ENCODE measurements around the gene VSIG1. TPM values are rescaled to one million over a fixed set of nuclear protein-coding genes. Genes with fewer than 3 reads are reported as not detected.

Gene VSIG1
- total and polyA plus RNA-seq, 7 experiments from 2014 or later, result 7.8 to 50.2 (median 20.3) TPM

DNA sequence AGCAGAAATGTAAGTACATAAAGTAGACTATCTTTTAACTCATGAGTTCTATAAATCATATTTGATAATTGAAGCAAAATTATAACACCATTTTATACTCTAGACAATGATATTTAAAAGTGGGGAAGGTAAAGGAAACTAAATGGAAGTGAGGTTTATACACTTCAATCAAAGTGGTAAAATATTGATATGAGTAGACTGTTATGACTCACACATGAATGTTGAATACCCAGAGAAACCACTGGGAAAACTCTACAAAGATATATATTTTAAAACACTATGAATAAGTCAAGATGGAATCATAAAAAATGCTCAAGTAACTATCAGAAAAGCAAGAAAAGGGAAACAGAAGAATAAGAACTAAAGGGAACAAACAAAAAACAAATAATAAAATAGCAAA is 8.4 kb downstream of the VSIG1 start:
- peak overlapping the region in 2 of 9 donors; percentile 43 to 67 for H3K27ac Mint-ChIP-seq
- H3K4me1 Mint-ChIP-seq, result peaks cover 0 to 25% (median 4%) of the 10 kb centered on the region in 7 donors
- no peak for DNase-seq
- ATAC-seq, result no peak
- peaks cover 0 to 19% (median 0%) of the 10 kb centered on the region in 5 donors for H3K27me3 Mint-ChIP-seq
- Histone ChIP-seq H3K36me3 (ENCODE audit: control insufficient read depth in 2 of 3, insufficient read depth in 3 of 3, low read length in 3 of 3) (no peaks in the 10 kb centered on the region), H3K27me3 (ENCODE audit: control insufficient read depth in 2 of 2, insufficient read depth in 2 of 2, low read length in 2 of 2) (no peaks in the 10 kb centered on the region), H3K9me3 (ENCODE audit: control insufficient read depth in 2 of 3, low read length in 3 of 3) (no peaks in the 10 kb centered on the region), H3K4me1 (ENCODE audit: control insufficient read depth in 2 of 2, insufficient read depth in 2 of 2, low read length in 2 of 2) (no peaks in the 10 kb centered on the region), H3K4me3 (ENCODE audit: low read length) (no peak overlapping the region), H3K27ac (ENCODE audit: low read depth, low read length) (no peak overlapping the region)
- ChIA-PET CTCF (no interaction called here), POLR2A (no interaction called here)
- no peak overlapping the region for H3K4me3 Mint-ChIP-seq
- intact Hi-C loops (cut with micrococcal nuclease), result no loop called here
- H3K9me3 Mint-ChIP-seq, result no peaks in the 10 kb centered on the region
- H3K36me3 Mint-ChIP-seq, result peaks cover 0 to 3% (median 0%) of the 10 kb centered on the region in 5 donors

DNA sequence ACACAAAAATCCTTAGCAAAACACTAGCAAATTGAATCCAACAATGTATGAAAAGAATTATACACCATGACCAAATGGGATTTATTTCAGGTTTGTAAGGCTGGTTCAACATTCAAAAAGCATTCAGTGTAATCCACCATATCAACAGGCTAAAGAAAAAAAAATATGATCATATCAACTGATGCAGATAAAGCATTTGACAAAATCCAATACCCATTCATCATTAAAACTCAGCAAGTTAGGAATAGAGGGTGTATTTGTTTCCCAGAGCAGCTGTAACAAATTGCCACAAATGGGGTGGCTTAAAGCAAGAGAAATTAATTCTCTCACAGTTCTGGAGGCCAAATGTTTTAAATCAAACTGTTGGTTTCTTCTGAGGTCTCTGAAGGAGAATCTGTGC is 10.7 kb downstream of the VSIG1 start:
- Histone ChIP-seq H3K4me3 (ENCODE audit: low read length) (no peak overlapping the region), H3K9me3 (ENCODE audit: control insufficient read depth in 2 of 3, low read length in 3 of 3) (no peaks in the 10 kb centered on the region), H3K4me1 (ENCODE audit: control insufficient read depth in 2 of 2, insufficient read depth in 2 of 2, low read length in 2 of 2) (no peaks in the 10 kb centered on the region), H3K27me3 (ENCODE audit: control insufficient read depth in 2 of 2, insufficient read depth in 2 of 2, low read length in 2 of 2) (no peaks in the 10 kb centered on the region), H3K36me3 (ENCODE audit: control insufficient read depth in 2 of 3, insufficient read depth in 3 of 3, low read length in 3 of 3) (peaks cover 0 to 20% (median 0%) of the 10 kb centered on the region in 3 experiments), H3K27ac (ENCODE audit: low read depth, low read length) (no peak overlapping the region)
- Mint-ChIP-seq H3K36me3 (peaks cover 0 to 15% (median 2%) of the 10 kb centered on the region in 5 donors), H3K4me3 (no peak overlapping the region), H3K27ac (peak overlapping the region in 4 of 9 donors; percentile 40 to 78 (median 58)), H3K9me3 (no peaks in the 10 kb centered on the region), H3K27me3 (peaks cover 0 to 21% (median 0%) of the 10 kb centered on the region in 5 donors), H3K4me1 (peaks cover 0 to 36% (median 6%) of the 10 kb centered on the region in 7 donors)
- DNase-seq (no peak), ATAC-seq (no peak)
- ChIA-PET CTCF (no interaction called here), POLR2A (interaction anchor here (0.5 kb wide), 1 partner anchor 65 kb away, joined by 3 read pairs; no protein-coding TSS in a partner anchor)
- intact Hi-C loops (cut with micrococcal nuclease), result no loop called here

DNA sequence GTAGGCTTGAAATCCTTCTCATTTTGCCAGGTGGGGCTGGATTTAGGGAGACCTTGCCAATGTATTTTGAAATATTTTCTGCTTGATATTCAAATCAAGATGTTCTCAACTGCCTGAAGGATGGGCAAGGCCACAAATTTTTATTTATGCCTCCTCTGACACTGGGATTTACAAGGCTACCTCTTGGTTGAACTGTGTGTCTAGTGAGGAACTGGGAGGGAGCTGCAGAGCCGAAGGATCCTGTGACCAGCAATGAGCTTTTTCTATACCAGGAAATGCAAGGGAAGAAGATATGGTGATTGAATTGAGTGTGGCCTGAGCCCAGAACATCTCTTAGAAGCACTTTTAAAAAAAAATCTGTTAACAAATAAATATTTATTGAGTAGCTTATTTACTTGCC is 14.9 kb downstream of the VSIG1 start:
- Histone ChIP-seq H3K4me3 (ENCODE audit: low read length) (no peak overlapping the region), H3K9me3 (ENCODE audit: control insufficient read depth in 2 of 3, low read length in 3 of 3) (no peaks in the 10 kb centered on the region), H3K36me3 (ENCODE audit: control insufficient read depth in 2 of 3, insufficient read depth in 3 of 3, low read length in 3 of 3) (peaks cover 0 to 41% (median 0%) of the 10 kb centered on the region in 3 experiments), H3K27ac (ENCODE audit: low read depth, low read length) (no peak overlapping the region), H3K27me3 (ENCODE audit: control insufficient read depth in 2 of 2, insufficient read depth in 2 of 2, low read length in 2 of 2) (no peaks in the 10 kb centered on the region), H3K4me1 (ENCODE audit: control insufficient read depth in 2 of 2, insufficient read depth in 2 of 2, low read length in 2 of 2) (no peaks in the 10 kb centered on the region)
- CTCF ChIA-PET, result interaction anchor here (0.9 kb wide), 1 partner anchor 26 kb away, joined by 3 read pairs; no protein-coding TSS in a partner anchor
- POLR2A ChIA-PET, result interaction anchor here (1.0 kb wide), 1 partner anchor 37 kb away, joined by 3 read pairs; no protein-coding TSS in a partner anchor
- H3K36me3 Mint-ChIP-seq, result peaks cover 0 to 14% (median 2%) of the 10 kb centered on the region in 5 donors
- H3K27me3 Mint-ChIP-seq, result peaks cover 0 to 16% (median 0%) of the 10 kb centered on the region in 5 donors
- intact Hi-C loops (cut with micrococcal nuclease), result no loop called here
- ATAC-seq (no peak), DNase-seq (no peak)
- no peak overlapping the region for H3K27ac Mint-ChIP-seq
- H3K9me3 Mint-ChIP-seq, result no peaks in the 10 kb centered on the region
- H3K4me3 Mint-ChIP-seq, result no peak overlapping the region
- H3K4me1 Mint-ChIP-seq, result peaks cover 0 to 16% (median 6%) of the 10 kb centered on the region in 7 donors

DNA sequence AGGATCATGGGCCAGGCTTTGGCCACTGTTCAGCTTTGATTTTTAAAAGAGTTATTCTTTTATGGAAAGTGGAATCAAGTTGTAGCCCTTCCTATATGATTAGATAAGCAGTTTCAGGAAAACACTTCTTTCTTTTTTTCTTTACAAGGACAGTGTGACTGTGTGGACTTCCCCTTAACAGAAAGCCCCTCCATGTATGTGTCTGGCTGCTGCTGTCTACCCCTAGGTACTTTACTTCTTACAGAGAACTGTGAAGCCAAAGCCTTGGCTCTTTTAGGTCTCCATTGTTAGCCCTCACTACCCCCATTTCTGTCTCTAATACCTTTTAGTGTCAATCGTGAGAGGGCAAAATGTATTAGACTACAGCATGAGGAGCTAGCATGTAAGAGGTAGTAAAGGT is 19.1 kb downstream of the VSIG1 start:
- H3K36me3 ChIP-seq (ENCODE audit: control insufficient read depth in 2 of 3, insufficient read depth in 3 of 3, low read length in 3 of 3), result peaks cover 0 to 46% (median 3%) of the 10 kb centered on the region in 3 experiments
- no peak for DNase-seq
- Mint-ChIP-seq H3K4me3 (no peak overlapping the region), H3K27me3 (no peaks in the 10 kb centered on the region), H3K9me3 (no peaks in the 10 kb centered on the region), H3K36me3 (peaks cover 0 to 13% (median 0%) of the 10 kb centered on the region in 5 donors), H3K4me1 (peaks cover 0 to 8% (median 2%) of the 10 kb centered on the region in 7 donors), H3K27ac (peak overlapping the region in 3 of 9 donors; percentile 16 to 52 (median 23))
- no peak overlapping the region for H3K27ac ChIP-seq (ENCODE audit: low read depth, low read length)
- no peaks in the 10 kb centered on the region for H3K4me1 ChIP-seq (ENCODE audit: control insufficient read depth in 2 of 2, insufficient read depth in 2 of 2, low read length in 2 of 2)
- ChIA-PET CTCF (interaction anchor here (0.6 kb wide), 1 partner anchor 43 kb away, joined by 3 read pairs; no protein-coding TSS in a partner anchor), POLR2A (no interaction called here)
- no peak overlapping the region for H3K4me3 ChIP-seq (ENCODE audit: low read length)
- no peak for ATAC-seq
- no peaks in the 10 kb centered on the region for H3K9me3 ChIP-seq (ENCODE audit: control insufficient read depth in 2 of 3, low read length in 3 of 3)
- no peaks in the 10 kb centered on the region for H3K27me3 ChIP-seq (ENCODE audit: control insufficient read depth in 2 of 2, insufficient read depth in 2 of 2, low read length in 2 of 2)
- intact Hi-C loops (cut with micrococcal nuclease), result no loop called here

DNA sequence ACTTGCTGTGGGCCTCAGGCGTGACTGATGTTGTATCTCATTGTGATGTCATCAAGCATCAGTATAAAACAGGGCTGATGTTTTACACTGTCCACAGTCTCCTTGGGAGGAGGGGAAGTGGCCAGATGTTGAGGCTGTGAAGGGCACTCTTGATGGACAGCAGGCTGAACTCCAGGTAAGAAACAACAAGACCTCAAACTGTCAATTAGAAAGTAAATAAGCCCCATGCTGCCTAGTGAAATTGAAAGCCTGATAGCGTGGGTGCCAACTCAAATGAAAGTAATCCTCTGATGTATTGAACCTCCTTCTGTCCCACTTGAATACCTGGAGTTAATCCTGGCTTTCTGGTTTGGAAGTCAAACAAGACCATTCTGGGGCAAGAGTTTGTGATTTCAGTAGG is 19.7 kb downstream of the VSIG1 start:
- ChIA-PET CTCF (no interaction called here), POLR2A (no interaction called here)
- Mint-ChIP-seq H3K9me3 (no peaks in the 10 kb centered on the region), H3K27ac (peak overlapping the region in 1 of 9 donors; percentile 66), H3K4me3 (no peak overlapping the region), H3K36me3 (peaks cover 0 to 10% (median 0%) of the 10 kb centered on the region in 5 donors), H3K27me3 (peaks cover 0 to 5% (median 0%) of the 10 kb centered on the region in 5 donors), H3K4me1 (peaks cover 0 to 7% (median 2%) of the 10 kb centered on the region in 7 donors)
- Histone ChIP-seq H3K27ac (ENCODE audit: low read depth, low read length) (no peak overlapping the region), H3K4me1 (ENCODE audit: control insufficient read depth in 2 of 2, insufficient read depth in 2 of 2, low read length in 2 of 2) (no peaks in the 10 kb centered on the region), H3K27me3 (ENCODE audit: control insufficient read depth in 2 of 2, insufficient read depth in 2 of 2, low read length in 2 of 2) (no peaks in the 10 kb centered on the region), H3K36me3 (ENCODE audit: control insufficient read depth in 2 of 3, insufficient read depth in 3 of 3, low read length in 3 of 3) (peaks cover 0 to 40% (median 3%) of the 10 kb centered on the region in 3 experiments), H3K4me3 (ENCODE audit: low read length) (no peak overlapping the region), H3K9me3 (ENCODE audit: control insufficient read depth in 2 of 3, low read length in 3 of 3) (no peaks in the 10 kb centered on the region)
- ATAC-seq (no peak), DNase-seq (no peak)
- intact Hi-C loops (cut with micrococcal nuclease), result no loop called here

DNA sequence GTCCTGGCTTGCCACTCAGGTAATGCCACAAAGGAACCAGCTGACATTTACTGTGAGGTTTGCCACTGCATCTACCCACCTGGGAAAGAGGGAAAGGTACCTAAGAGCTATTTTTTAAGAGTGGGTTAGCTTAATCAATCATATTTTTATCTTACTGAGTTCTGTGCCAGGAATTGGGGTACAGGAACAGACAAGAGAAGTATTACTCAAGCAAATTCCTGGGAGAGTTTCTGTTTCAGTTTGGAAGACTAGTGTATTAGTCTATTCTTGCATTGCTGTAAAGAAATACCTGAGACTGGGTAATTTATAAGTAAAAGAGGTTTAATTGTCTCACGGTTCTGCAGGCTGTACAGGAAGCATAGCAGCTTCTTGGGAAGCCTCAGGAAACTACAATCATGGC is 23.3 kb downstream of the VSIG1 start:
- no peak overlapping the region for H3K4me3 Mint-ChIP-seq
- Histone ChIP-seq H3K4me3 (ENCODE audit: low read length) (no peak overlapping the region), H3K36me3 (ENCODE audit: control insufficient read depth in 2 of 3, insufficient read depth in 3 of 3, low read length in 3 of 3) (peaks cover 0 to 16% (median 3%) of the 10 kb centered on the region in 3 experiments), H3K27ac (ENCODE audit: low read depth, low read length) (no peak overlapping the region), H3K27me3 (ENCODE audit: control insufficient read depth in 2 of 2, insufficient read depth in 2 of 2, low read length in 2 of 2) (no peaks in the 10 kb centered on the region), H3K9me3 (ENCODE audit: control insufficient read depth in 2 of 3, low read length in 3 of 3) (no peaks in the 10 kb centered on the region), H3K4me1 (ENCODE audit: control insufficient read depth in 2 of 2, insufficient read depth in 2 of 2, low read length in 2 of 2) (no peaks in the 10 kb centered on the region)
- peak overlapping the region in 5 of 9 donors; percentile 15 to 78 (median 69) for H3K27ac Mint-ChIP-seq
- CTCF ChIA-PET, result interaction anchor here (3.2 kb wide), 1 partner anchor 47 kb away, joined by 11 read pairs; no protein-coding TSS in a partner anchor
- H3K9me3 Mint-ChIP-seq, result no peaks in the 10 kb centered on the region
- no peak for ATAC-seq
- H3K27me3 Mint-ChIP-seq, result peaks cover 0 to 7% (median 0%) of the 10 kb centered on the region in 5 donors
- DNase-seq, result no peak
- intact Hi-C loops (cut with micrococcal nuclease), result no loop called here
- peaks cover 0 to 11% (median 0%) of the 10 kb centered on the region in 7 donors for H3K4me1 Mint-ChIP-seq
- POLR2A ChIA-PET, result no interaction called here
- peaks cover 0 to 8% (median 0%) of the 10 kb centered on the region in 5 donors for H3K36me3 Mint-ChIP-seq
